Mononuclear cell (primary cell): ENCODE results near the gene POLK. TPM values are rescaled to one million over a fixed set of nuclear protein-coding genes. Genes with fewer than 3 reads are reported as not detected.

Source experiments
- H3K27me3 ChIP-seq: 2 replicates; pipeline ENCODE4 v1.6.0; 2011; ENCODE audit warnings: low read length, control low read depth; ENCODE audit not compliant: insufficient read depth
- H3K4me1 ChIP-seq: 2 replicates; pipeline ENCODE4 v1.5.1; 2011; ENCODE audit warnings: mild to moderate bottlenecking, low read length, control low read depth; ENCODE audit not compliant: insufficient read depth
- H3K4me3 ChIP-seq: 2 replicates; pipeline ENCODE4 v1.5.1; 2011; ENCODE audit warnings: mild to moderate bottlenecking, low read length, moderate library complexity
- H3K9me3 ChIP-seq: 2 replicates; pipeline ENCODE4 v1.5.1; 2011; ENCODE audit warnings: low read depth, mild to moderate bottlenecking, control low read depth, low read length
- total RNA-seq: library from RNA; depleted of rRNA; stranded (reverse); fragments of >200 nt; gene quantifications from one replicate; pipeline ENCODE4 v1.2.3, GENCODE V29; 2012

Gene POLK
- total RNA-seq, 1 donor = 25.7 TPM

GRCh38 chr5:75617736-75618352 lies 106.2 kb downstream of the POLK start:
- Histone ChIP-seq H3K4me3 (no peak overlapping the region), H3K4me1 (no peaks in the 10 kb centered on the region), H3K27me3 (no peaks in the 10 kb centered on the region), H3K9me3 (no peaks in the 10 kb centered on the region)

- no peak overlapping the region for H3K4me3 ChIP-seq
- no peaks in the 10 kb centered on the region for H3K4me1 ChIP-seq
- no peaks in the 10 kb centered on the region for H3K27me3 ChIP-seq
- H3K9me3 ChIP-seq = no peaks in the 10 kb centered on the region
Measured at GRCh38 chr5:75620184-75620959, 108.7 kb downstream of the POLK start.

- Histone ChIP-seq H3K9me3 (no peaks in the 10 kb centered on the region), H3K4me1 (no peaks in the 10 kb centered on the region), H3K4me3 (no peak overlapping the region), H3K27me3 (no peaks in the 10 kb centered on the region)
Measured at GRCh38 chr5:75622564-75622963, 110.9 kb downstream of the POLK start.

- no peaks in the 10 kb centered on the region for H3K27me3 ChIP-seq
- H3K4me3 ChIP-seq = no peak overlapping the region
- no peaks in the 10 kb centered on the region for H3K9me3 ChIP-seq
- no peaks in the 10 kb centered on the region for H3K4me1 ChIP-seq
Measured at GRCh38 chr5:75623846-75624245, 112.2 kb downstream of the POLK start.

GRCh38 chr5:75626959-75627358 lies 115.3 kb downstream of the POLK start:
- H3K4me3 ChIP-seq = no peak overlapping the region
- no peaks in the 10 kb centered on the region for H3K4me1 ChIP-seq
- H3K27me3 ChIP-seq = no peaks in the 10 kb centered on the region
- H3K9me3 ChIP-seq = no peaks in the 10 kb centered on the region

GRCh38 chr5:75627801-75628200 lies 116.1 kb downstream of the POLK start:
- Histone ChIP-seq H3K9me3 (no peaks in the 10 kb centered on the region), H3K27me3 (no peaks in the 10 kb centered on the region), H3K4me3 (no peak overlapping the region), H3K4me1 (no peaks in the 10 kb centered on the region)

GRCh38 chr5:75630875-75631274 lies 119.2 kb downstream of the POLK start:
- no peaks in the 10 kb centered on the region for H3K4me1 ChIP-seq
- H3K27me3 ChIP-seq = no peaks in the 10 kb centered on the region
- H3K4me3 ChIP-seq = no peak overlapping the region
- H3K9me3 ChIP-seq = no peaks in the 10 kb centered on the region

- H3K27me3 ChIP-seq = no peaks in the 10 kb centered on the region
- no peaks in the 10 kb centered on the region for H3K4me1 ChIP-seq
- no peaks in the 10 kb centered on the region for H3K9me3 ChIP-seq
- no peak overlapping the region for H3K4me3 ChIP-seq
Measured at GRCh38 chr5:75632321-75632720, 120.6 kb downstream of the POLK start.

GRCh38 chr5:75637949-75638348 lies 126.3 kb downstream of the POLK start:
- Histone ChIP-seq H3K4me3 (no peak overlapping the region), H3K4me1 (no peaks in the 10 kb centered on the region), H3K9me3 (no peaks in the 10 kb centered on the region), H3K27me3 (no peaks in the 10 kb centered on the region)

- no peaks in the 10 kb centered on the region for H3K27me3 ChIP-seq
Measured at GRCh38 chr5:75639535-75640311, 128.0 kb downstream of the POLK start.

GRCh38 chr5:75640395-75640794 lies 128.7 kb downstream of the POLK start:
- no peaks in the 10 kb centered on the region for H3K4me1 ChIP-seq
- H3K9me3 ChIP-seq = no peaks in the 10 kb centered on the region
- no peak overlapping the region for H3K4me3 ChIP-seq
- H3K27me3 ChIP-seq = no peaks in the 10 kb centered on the region

More at GRCh38 chr5:75639535-75640311, 128.0 kb downstream of the POLK start:
- Histone ChIP-seq H3K4me1 (no peaks in the 10 kb centered on the region), H3K9me3 (no peaks in the 10 kb centered on the region), H3K4me3 (no peak overlapping the region)

GRCh38 chr5:75640826-75641225 lies 129.1 kb downstream of the POLK start:
- H3K4me3 ChIP-seq = no peak overlapping the region
- no peaks in the 10 kb centered on the region for H3K4me1 ChIP-seq
- H3K27me3 ChIP-seq = no peaks in the 10 kb centered on the region
- H3K9me3 ChIP-seq = no peaks in the 10 kb centered on the region

- no peaks in the 10 kb centered on the region for H3K4me1 ChIP-seq
- no peak overlapping the region for H3K4me3 ChIP-seq
- no peaks in the 10 kb centered on the region for H3K27me3 ChIP-seq
- no peaks in the 10 kb centered on the region for H3K9me3 ChIP-seq
Measured at GRCh38 chr5:75648712-75649111, 137.0 kb downstream of the POLK start.
